GM10266 (cell line): ENCODE data around the gene THBS2.

Experiments used
- DNase-seq: peaks from one replicate; pipeline ENCODE4 v3.0.0; 2012; ENCODE audit errors: extremely low spot score
- TF ChIP-seq, protein P1 (sequence below): IDR thresholded peaks from 2 replicates; pipeline ENCODE4 v1.5.1; 2012; ENCODE audit warnings: mild to moderate bottlenecking, low read depth; ENCODE audit not compliant: control insufficient read depth, insufficient read depth; ENCODE audit errors: missing control alignments

Gene THBS2

DNA sequence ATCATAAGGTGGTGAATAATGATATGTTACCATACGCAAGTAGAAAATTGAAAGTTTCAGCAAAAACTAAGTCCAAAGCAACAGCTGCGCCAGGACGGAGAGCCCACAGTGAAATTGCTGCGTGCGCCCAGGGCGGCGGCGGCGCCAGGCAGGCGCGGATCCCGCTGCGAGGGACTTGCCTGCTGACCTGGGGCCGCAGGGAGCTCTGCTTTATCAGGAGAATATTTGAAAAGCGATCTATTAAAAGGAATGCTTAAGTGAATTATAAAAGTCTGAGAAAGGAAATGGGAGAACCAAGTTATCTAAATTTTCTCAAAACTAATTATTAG lies 85.4 kb downstream of the THBS2 start:
- TF ChIP-seq, protein P1, sequence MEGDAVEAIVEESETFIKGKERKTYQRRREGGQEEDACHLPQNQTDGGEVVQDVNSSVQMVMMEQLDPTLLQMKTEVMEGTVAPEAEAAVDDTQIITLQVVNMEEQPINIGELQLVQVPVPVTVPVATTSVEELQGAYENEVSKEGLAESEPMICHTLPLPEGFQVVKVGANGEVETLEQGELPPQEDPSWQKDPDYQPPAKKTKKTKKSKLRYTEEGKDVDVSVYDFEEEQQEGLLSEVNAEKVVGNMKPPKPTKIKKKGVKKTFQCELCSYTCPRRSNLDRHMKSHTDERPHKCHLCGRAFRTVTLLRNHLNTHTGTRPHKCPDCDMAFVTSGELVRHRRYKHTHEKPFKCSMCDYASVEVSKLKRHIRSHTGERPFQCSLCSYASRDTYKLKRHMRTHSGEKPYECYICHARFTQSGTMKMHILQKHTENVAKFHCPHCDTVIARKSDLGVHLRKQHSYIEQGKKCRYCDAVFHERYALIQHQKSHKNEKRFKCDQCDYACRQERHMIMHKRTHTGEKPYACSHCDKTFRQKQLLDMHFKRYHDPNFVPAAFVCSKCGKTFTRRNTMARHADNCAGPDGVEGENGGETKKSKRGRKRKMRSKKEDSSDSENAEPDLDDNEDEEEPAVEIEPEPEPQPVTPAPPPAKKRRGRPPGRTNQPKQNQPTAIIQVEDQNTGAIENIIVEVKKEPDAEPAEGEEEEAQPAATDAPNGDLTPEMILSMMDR = no peak
- DNase-seq = no peak

DNA sequence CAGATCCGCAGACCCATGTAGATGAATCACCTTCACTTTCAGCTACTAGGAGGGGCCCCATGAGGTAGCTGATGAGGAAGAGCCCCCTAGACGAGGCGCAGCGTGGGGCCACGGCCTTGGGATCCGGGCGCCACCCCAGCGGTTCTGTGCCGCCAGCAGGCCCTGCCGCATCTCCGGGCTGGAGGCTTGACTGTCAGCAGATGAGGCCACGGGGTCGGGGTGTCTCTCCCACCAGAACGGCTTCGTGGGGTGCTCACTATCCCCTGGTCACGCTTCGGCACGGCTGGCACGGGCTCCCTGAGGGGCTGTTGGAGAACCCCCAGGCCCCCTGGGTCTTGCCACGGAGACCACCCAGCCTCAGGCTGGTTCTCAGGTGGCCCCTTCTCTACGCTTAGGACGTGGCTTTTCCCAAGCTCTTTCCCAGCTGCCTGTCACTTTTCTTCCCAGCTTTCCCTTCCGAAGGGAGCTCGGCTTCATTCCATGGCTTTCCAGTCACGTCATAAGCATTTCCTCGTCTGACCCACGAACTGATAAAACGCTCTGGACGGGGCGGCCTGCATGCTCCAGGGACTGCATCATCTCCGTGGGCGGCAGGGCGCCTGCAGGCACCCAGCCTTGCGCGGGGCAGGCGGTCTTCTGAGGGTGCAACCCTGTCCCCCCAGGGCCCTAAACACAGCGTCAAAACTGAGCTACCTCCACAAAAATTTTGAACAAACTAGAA lies 85.9 kb downstream of the THBS2 start:
- no peak for DNase-seq
- TF ChIP-seq, protein P1 = no peak

DNA sequence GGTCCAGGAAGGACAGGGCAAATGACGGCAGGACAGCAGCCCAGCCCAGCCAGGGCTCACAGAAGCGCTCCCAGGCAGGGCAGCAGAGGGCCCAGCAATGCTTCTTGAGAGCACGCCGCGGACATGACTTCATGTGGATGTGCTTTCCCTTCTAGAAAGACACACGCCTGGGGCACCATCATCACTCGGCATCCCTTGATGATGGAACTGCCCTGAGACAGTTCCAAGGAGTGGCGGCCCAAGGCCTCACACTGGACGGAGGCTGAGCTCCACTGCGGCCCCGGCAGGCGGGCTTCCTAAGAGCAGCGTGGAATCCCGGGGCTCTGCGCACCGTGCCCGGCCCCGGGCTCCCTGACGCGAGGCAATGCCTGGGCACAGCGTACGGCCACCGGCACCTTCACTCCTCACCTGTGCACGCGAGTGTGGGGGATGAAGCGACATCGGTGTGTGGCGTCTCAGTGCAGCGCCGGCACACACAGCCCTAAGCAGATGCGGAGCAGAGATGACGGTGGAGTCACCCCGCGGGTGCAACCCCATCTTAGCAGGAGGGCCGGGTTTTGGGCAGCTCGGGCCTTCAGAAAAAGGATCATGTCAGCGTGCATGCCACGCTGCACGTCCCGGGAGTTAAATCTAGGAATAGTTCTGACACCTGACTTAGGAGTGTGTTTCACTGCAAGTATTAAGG lies 86.6 kb downstream of the THBS2 start:
- TF ChIP-seq, protein P1 = no peak
- DNase-seq = no peak
